Gastroesophageal sphincter (tissue), 4 donors: Measurements from ENCODE around the gene FAM13A. TPM values are rescaled to one million over a fixed set of nuclear protein-coding genes. Genes with fewer than 3 reads are reported as not detected.
A peak's percentile ranks its signal among the peaks of the same experiment; 100 is the strongest.

ENCODE experiments used
- ATAC-seq: fragments of 150-250 bp; one replicate; pipeline ENCODE4 v1.9.1; 2016; ENCODE audit warnings: mild to moderate bottlenecking, moderate library complexity
- H3K27ac ChIP-seq, 4 donors: fragments of 200-600 bp; sonication (generic) in 3 of 4; 1 replicate in 3 of 4; 2 replicates in 1 of 4; pipeline ENCODE4 v1.5.1; 2016 to 2019
- H3K27me3 ChIP-seq: fragments of 200-600 bp; sonication (generic); one replicate; pipeline ENCODE4 v1.5.1; 2019
- H3K36me3 ChIP-seq, 2 donors: fragments of 200-600 bp; sonication (generic); one replicate each; pipeline ENCODE4 v1.5.1; 2019; ENCODE audit warnings: control low read depth in 1 of 2
- H3K4me1 ChIP-seq, 3 donors: fragments of 200-600 bp; sonication (generic); 1 replicate in 2 of 3; 2 replicates in 1 of 3; pipeline ENCODE4 v1.5.1; 2016 to 2019; ENCODE audit warnings: control low read depth in 2 of 3
- H3K4me3 ChIP-seq, 2 donors: fragments of 200-600 bp; sonication (generic); one replicate each; pipeline ENCODE4 v1.5.1; 2019; ENCODE audit warnings: mild to moderate bottlenecking in 1 of 2, moderate library complexity in 1 of 2
- H3K9me3 ChIP-seq, 3 donors: fragments of 200-600 bp; sonication (generic); one replicate each; pipeline ENCODE4 v1.5.1; 2017 to 2019; ENCODE audit warnings: control low read depth in 2 of 3
- EP300 ChIP-seq: sonication (generic); formaldehyde crosslinking; IDR thresholded peaks from one replicate; pipeline ENCODE4 v1.6.1; 2017; ENCODE audit warnings: antibody characterized with exemption, mild to moderate bottlenecking
- POLR2A ChIP-seq, 2 donors: fragments of 450-650 bp; IDR thresholded peaks; one replicate each; pipeline ENCODE4 v1.6.1; 2017; ENCODE audit warnings: antibody characterized with exemption in 2 of 2, mild to moderate bottlenecking in 2 of 2, moderate library complexity in 1 of 2
- POLR2AphosphoS5 ChIP-seq: sonication (generic); formaldehyde crosslinking; IDR thresholded peaks from one replicate; pipeline ENCODE4 v1.6.1; 2017; ENCODE audit warnings: antibody characterized with exemption
- WGBS, 2 donors: methylation state at CpG; one replicate each; pipeline ENCODE4 v1.1.5; 2018; ENCODE audit warnings: low coverage in 1 of 2; 5-methylcytosine and 5-hydroxymethylcytosine counted together
- total RNA-seq, 4 donors: library from RNA; depleted of rRNA; stranded (reverse); fragments of >200 nt; gene quantifications; one replicate each; pipeline ENCODE4 v1.1.0, GENCODE V29; 2016
- TF ChIP-seq, protein P1 (sequence below), 4 experiments: fragments of 200-600 bp in 2 of 4; fragments of 450-650 bp in 2 of 4; sonication (generic) in 1 of 4; IDR thresholded peaks; one replicate each; pipeline ENCODE4 v1.5.1; 2017 to 2019; ENCODE audit warnings: antibody characterized with exemption in 4 of 4, mild to moderate bottlenecking in 2 of 4, moderate library complexity in 2 of 4

Gene FAM13A
- total RNA-seq, 4 donors from 2014 or later, result 22.8 to 46.9 (median 35.2) TPM

DNA sequence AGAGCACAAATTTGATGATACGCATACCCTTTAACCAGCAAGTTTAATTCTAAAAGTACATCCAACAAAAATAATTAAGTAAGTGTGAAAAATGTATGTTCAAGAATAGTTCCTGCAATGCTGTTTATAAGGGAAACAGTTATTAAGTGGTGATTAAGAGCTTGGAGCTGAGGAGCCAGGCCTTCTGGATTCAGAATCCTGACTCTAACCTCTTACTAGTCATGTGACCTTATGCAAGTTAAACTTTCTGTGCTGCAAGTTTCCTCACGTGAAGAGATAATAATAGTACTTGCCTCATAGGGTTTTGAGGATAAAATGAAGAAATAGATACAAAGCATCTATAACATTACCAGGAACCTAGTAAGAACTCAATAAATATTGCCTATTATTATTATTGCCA, 77.7 kb downstream of the FAM13A start:
- no peak for ATAC-seq
- H3K36me3 ChIP-seq, result no peaks in the 10 kb centered on the region
- no peaks in the 10 kb centered on the region for H3K9me3 ChIP-seq
- no peaks in the 10 kb centered on the region for H3K27me3 ChIP-seq
- TF ChIP-seq, protein P1, sequence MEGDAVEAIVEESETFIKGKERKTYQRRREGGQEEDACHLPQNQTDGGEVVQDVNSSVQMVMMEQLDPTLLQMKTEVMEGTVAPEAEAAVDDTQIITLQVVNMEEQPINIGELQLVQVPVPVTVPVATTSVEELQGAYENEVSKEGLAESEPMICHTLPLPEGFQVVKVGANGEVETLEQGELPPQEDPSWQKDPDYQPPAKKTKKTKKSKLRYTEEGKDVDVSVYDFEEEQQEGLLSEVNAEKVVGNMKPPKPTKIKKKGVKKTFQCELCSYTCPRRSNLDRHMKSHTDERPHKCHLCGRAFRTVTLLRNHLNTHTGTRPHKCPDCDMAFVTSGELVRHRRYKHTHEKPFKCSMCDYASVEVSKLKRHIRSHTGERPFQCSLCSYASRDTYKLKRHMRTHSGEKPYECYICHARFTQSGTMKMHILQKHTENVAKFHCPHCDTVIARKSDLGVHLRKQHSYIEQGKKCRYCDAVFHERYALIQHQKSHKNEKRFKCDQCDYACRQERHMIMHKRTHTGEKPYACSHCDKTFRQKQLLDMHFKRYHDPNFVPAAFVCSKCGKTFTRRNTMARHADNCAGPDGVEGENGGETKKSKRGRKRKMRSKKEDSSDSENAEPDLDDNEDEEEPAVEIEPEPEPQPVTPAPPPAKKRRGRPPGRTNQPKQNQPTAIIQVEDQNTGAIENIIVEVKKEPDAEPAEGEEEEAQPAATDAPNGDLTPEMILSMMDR (IDR thresholded peaks at IDR 0.05), result no peak
- no peak for TF ChIP-seq EP300
- no peak for TF ChIP-seq POLR2A (IDR thresholded peaks at IDR 0.05)
- TF ChIP-seq POLR2AphosphoS5, result no peak
- no peak overlapping the region for H3K4me3 ChIP-seq
- H3K4me1 ChIP-seq, result peaks cover 0 to 9% (median 0%) of the 10 kb centered on the region in 3 donors
- H3K27ac ChIP-seq, result peak overlapping the region in 1 of 4 donors; percentile 28
- whole genome bisulfite sequencing, 2 donors, result 40 to 42% methylated on average over 2 of the region's 2 CpGs

DNA sequence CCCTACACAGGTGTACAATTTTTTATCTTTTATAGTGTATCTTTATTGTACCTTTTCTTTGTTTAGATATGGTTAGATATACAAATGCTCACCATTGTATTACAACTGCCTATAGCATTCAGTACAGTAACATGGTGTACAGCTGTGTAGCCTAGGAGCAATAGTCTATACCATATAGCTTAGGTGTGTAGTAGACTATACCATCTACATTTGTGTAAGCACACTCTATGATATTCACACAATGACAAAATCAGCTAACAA, 80.3 kb downstream of the FAM13A start:
- Histone ChIP-seq H3K4me1 (peaks cover 0 to 9% (median 0%) of the 10 kb centered on the region in 3 donors), H3K9me3 (no peaks in the 10 kb centered on the region), H3K27me3 (no peaks in the 10 kb centered on the region), H3K27ac (no peak overlapping the region), H3K36me3 (no peaks in the 10 kb centered on the region), H3K4me3 (no peak overlapping the region)
- no peak for ATAC-seq
- TF ChIP-seq POLR2A (IDR thresholded peaks at IDR 0.05) (no peak), EP300 (no peak), POLR2AphosphoS5 (no peak)
- TF ChIP-seq, protein P1 (IDR thresholded peaks at IDR 0.05), result no peak

DNA sequence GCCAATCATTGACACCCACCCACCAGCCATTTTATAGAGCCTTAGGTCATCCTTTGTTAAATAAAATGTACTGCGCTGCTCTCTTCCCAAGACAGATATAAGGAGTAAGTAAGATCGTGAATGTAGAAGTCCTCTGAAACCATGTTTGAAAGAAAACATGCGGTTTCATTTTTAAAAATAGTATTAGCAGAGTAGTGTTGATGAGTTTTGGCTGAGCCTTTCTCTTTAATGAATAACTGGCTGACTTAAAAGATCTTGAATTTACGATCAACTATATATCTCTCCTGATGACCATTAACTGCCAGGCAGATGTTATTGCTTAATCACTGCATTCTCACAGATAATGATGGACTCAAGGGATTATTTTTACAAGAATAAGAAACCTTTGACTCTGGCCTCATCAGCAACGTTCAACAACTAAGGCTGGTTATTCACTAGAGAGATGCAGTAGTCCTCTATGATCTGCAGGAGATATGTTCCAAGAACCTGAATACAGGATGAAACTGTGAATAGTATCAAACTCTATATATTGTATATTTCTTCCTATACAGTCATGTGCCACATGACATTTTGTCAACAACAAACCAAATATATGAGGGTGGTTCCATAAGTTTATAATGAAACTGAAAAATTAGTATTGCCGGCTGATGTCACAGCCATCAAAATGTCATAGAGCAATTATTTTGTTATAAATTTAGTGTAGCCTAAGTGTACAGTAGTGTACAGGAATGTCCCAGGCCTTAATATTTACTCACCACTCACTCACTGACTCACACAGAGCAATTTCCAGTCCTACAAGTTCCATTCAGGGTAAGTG, 80.8 kb downstream of the FAM13A start:
- H3K36me3 ChIP-seq, result no peaks in the 10 kb centered on the region
- 83 to 87% methylated on average over 3 to 6 of the region's 6 CpGs for WGBS, 2 donors
- H3K9me3 ChIP-seq, result no peaks in the 10 kb centered on the region
- H3K27me3 ChIP-seq, result no peaks in the 10 kb centered on the region
- peaks cover 0 to 9% (median 0%) of the 10 kb centered on the region in 3 donors for H3K4me1 ChIP-seq
- TF ChIP-seq, protein P1 (IDR thresholded peaks at IDR 0.05), result no peak
- TF ChIP-seq POLR2A (IDR thresholded peaks at IDR 0.05), result no peak
- no peak for TF ChIP-seq EP300
- TF ChIP-seq POLR2AphosphoS5, result no peak
- no peak overlapping the region for H3K27ac ChIP-seq
- no peak overlapping the region for H3K4me3 ChIP-seq
- ATAC-seq, result no peak

DNA sequence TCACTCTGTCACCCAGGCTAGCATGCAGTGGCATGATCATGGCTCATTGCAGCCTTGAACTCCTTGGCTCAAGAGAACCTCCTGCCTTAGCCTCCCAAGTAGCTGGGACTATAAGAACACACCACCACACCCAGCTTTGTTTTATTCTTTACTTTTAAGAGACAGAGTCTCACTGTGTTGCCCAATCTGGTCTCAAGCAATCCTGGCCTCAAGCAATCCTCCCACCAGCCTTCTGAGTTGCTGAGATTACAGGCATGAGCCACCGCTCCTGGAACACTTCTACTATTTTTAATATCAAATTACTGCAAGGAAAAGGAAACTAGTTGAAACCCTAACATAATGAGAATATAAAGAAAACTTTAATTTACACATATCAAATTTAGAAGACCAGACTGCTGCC, 85.4 kb downstream of the FAM13A start:
- 60 to 100% methylated on average over 1 of the region's 1 CpG for WGBS, 2 donors
- no peaks in the 10 kb centered on the region for H3K9me3 ChIP-seq
- no peak overlapping the region for H3K27ac ChIP-seq
- ATAC-seq, result no peak
- no peak overlapping the region for H3K4me3 ChIP-seq
- H3K36me3 ChIP-seq, result no peaks in the 10 kb centered on the region
- no peaks in the 10 kb centered on the region for H3K4me1 ChIP-seq
- TF ChIP-seq, protein P1 (IDR thresholded peaks at IDR 0.05), result no peak
- TF ChIP-seq POLR2AphosphoS5 (no peak), POLR2A (IDR thresholded peaks at IDR 0.05) (no peak), EP300 (no peak)
- no peaks in the 10 kb centered on the region for H3K27me3 ChIP-seq

DNA sequence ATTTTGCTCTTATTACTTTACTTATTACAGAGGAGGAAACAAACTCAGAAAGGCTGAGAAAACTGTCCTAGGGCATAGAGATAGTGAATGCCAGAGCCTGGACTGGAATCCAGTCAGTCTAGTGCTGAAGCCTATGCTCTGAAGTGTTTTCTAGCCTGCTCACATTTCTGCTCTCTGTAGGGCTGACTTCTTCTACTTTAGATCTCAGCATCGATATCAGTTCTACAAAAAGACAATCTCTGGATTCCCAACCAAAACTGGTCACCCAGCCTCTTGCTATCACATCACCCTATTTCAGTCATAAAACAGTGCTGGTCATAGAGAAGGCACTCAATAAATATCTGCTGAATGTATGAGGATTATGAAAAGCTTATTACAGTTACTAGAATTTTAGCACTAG, 87.2 kb downstream of the FAM13A start:
- H3K4me1 ChIP-seq, result no peaks in the 10 kb centered on the region
- no peaks in the 10 kb centered on the region for H3K36me3 ChIP-seq
- H3K27ac ChIP-seq, result no peak overlapping the region
- H3K9me3 ChIP-seq, result no peaks in the 10 kb centered on the region
- TF ChIP-seq, protein P1 (IDR thresholded peaks at IDR 0.05), result no peak
- TF ChIP-seq POLR2AphosphoS5 (no peak), POLR2A (IDR thresholded peaks at IDR 0.05) (no peak), EP300 (no peak)
- no peak overlapping the region for H3K4me3 ChIP-seq
- WGBS, 2 donors, result 80 to 86% methylated on average over 1 of the region's 1 CpG
- ATAC-seq, result no peak
- no peaks in the 10 kb centered on the region for H3K27me3 ChIP-seq
